GM12864 (cell line): Measurements from ENCODE around the gene CD180.

Source experiments
- DNase-seq: peaks from one replicate; pipeline ENCODE4 v3.0.0-alpha.2; 2011; ENCODE audit warnings: low read depth
- H3K4me3 ChIP-seq: 2 replicates; pipeline ENCODE4 v1.5.1; 2011; ENCODE audit warnings: mild to moderate bottlenecking, low read depth, low read length, control low read depth
- CTCF ChIP-seq: IDR thresholded peaks from 2 replicates; pipeline ENCODE4 v1.5.1; 2011; ENCODE audit warnings: low read depth, mild to moderate bottlenecking, moderate library complexity, low read length, control low read depth, inconsistent platforms; ENCODE audit errors: missing control alignments

CD180 gene

DNA sequence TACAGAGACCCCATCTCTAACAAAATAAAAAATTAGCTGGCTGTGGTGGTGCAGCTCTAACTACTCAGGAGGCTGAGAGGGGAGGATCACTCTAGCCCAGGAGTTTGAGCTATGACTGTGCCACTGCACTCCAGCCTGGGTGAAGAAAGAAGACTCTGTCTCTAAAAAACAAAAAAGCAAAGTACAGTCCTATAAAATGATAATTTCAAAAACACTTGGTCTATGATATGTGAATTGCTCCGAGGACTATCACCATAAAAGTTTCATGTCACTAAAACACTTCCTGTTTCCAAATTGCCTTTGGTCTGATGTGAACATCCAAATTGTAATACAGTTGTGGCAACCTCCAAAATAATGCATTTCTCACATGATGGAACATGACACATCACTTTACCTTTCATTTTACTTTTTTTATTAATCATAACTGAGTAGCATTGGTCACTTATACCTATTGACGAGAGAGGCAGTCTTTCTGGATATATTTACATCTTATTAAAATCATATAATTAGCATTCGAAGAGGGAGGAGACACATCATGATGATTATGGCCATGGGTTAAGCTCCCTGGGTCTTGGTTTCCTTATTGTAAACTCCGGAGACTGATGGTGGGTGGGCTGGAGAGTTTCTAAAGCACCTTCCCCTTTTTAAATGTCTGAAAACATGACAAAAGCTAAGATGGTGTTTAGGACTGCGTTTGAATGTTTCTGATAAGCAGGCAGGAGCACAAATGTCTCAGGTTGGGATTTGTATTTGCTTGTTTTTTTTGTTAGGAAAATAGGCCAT lies 25.8 kb upstream of the CD180 start:
- DNase-seq, result no peak
- no peak for TF ChIP-seq CTCF
- H3K4me3 ChIP-seq, result no peak overlapping the region

- peak; percentile 58 for DNase-seq
- no peak overlapping the region for H3K4me3 ChIP-seq
- TF ChIP-seq CTCF, result no peak
These were observed 25.1 kb upstream of the CD180 start for GRCh38 chr5:67221487-67222242.

- DNase-seq, result no peak
- no peak for TF ChIP-seq CTCF
- H3K4me3 ChIP-seq, result no peak overlapping the region
These were observed 20.0 kb upstream of the CD180 start for GRCh38 chr5:67216564-67216963.

DNA sequence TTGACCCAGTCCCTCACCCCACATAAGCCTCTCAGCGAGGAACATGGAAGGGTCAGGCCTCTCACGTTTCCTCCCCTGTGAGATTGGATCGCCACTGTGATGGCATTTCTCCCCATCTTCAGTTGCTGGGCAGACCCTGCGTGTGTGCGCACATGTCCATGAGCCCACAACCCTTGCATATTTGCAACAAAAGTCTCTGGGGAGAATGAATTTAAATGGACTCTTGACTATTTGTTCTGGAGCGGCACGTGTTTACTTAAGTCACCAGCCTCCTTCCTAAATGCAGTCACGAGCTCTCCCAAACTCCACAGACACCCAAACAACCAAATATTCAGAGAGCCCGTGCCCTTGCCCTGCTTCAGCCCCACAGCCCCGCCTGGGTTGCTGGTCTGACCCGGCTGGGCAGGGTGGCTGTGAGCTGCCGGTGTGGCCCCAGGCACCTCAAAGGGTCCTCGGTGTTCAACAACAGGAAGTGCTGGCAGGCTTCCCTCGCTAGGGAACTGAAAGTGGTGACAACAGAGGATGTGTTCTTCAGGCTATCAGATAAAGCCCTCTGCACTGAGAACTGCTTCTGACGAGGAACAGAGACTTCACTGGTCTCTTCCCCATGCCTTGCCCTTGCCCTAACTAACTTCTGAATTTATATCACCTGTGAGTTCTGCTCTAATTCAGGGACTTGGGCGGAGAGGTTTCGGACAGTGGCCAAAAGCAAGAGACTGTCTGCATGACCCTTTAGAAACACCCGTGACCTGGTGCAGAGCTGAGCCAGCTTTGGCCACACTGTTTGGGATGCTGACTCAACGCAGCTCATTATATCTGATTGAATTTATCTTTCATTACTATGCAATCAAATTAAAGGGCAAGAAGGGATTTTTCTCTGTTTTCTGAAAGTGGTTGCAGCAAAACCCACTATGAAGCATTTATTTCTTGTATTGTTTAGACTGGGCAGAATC lies 19.2 kb upstream of the CD180 start:
- peak; percentile 88 for DNase-seq
- TF ChIP-seq CTCF, result no peak
- peak overlapping the region; percentile 12; the same call in 1 of the 2 replicates for H3K4me3 ChIP-seq

DNA sequence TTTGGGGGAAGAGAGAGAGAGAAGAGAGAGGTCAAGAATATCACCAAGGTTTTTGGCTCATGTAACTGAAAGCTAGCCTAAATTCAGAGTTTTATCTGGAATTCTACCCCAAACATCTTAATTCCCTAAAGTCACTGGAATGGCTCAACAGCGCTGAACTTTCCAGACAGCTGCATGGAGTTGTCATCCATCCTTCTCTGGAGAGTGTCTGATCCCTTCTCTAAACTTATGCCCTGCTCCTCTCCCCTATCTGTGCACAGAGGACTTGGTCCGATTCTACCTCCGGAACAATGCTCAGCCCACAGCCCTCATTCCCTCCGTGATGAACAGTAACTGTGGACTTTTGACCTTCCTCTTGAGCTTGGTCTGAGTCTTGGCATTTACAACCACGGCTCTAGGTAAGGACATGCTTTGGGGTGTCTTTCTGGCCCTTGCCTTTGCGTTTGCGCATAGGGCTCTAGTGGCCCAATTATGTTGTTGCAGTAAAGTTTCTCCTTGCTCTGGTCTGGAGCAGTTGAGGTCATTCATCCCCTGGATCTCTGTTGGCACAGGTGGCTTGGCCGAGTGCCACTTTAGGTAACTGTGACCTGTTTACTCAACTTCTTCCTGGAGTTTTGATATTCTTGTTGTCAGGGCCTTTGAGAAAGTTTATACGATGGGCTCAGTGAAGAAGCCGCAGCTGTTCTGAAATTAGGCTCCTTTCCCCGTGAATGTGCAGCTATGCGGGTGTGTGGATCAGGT lies 18.3 kb upstream of the CD180 start:
- TF ChIP-seq CTCF, result no peak
- DNase-seq, result no peak

DNA sequence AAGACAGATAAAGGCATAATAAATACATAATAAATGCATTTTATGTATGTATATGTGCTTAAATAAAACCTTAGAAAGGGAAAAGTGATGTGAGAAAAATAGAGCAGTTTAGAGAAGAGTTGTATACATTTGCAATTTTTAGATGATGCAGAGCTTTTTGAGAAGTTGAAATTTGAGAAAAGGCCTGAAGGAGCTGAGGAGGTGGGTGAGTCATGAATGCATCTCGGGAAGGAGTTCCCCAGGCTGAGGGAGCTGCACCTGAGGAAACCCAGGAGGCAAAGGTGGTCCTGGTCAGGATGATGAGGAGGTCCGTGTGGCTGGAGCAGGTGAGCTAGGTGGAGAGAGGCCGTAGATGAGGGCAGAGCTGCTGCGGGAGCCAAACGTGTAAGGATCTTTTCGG lies 17.4 kb upstream of the CD180 start:
- no peak for TF ChIP-seq CTCF
- no peak overlapping the region for H3K4me3 ChIP-seq
- no peak for DNase-seq

More for the DNA sequence above, 18.3 kb upstream of the CD180 start:
- H3K4me3 ChIP-seq, result no peak overlapping the region
